Cardiac muscle cell (in vitro differentiated cells and primary cell): ENCODE data around the gene PPM1F. TPM values are rescaled to one million over a fixed set of nuclear protein-coding genes. Genes with fewer than 3 reads are reported as not detected.
A peak's percentile ranks its signal among the peaks of the same experiment; 100 is the strongest.

Experiments used
- DNase-seq, 2 donors: peaks; one replicate each; pipeline versions ENCODE4 v3.0.0 to v3.0.0-alpha.2; 2010 to 2017; ENCODE audit warnings: low read depth in 1 of 2, low spot score in 1 of 2
- H3K27ac ChIP-seq: fragments of 200-600 bp; sonication (generic); 2 replicates; pipeline ENCODE4 v1.5.1; 2016
- H3K27me3 ChIP-seq: fragments of 200-600 bp; sonication (generic); 2 replicates; pipeline ENCODE4 v1.6.0; 2016; ENCODE audit warnings: control low read depth
- H3K36me3 ChIP-seq: fragments of 200-600 bp; sonication (generic); 2 replicates; pipeline ENCODE4 v1.5.1; 2016; ENCODE audit warnings: control low read depth
- H3K4me1 ChIP-seq: fragments of 200-600 bp; sonication (generic); 2 replicates; pipeline ENCODE4 v1.8.1; 2017; ENCODE audit warnings: low read depth, mild to moderate bottlenecking, mixed run types
- H3K4me3 ChIP-seq: fragments of 200-600 bp; sonication (generic); 2 replicates; pipeline ENCODE4 v1.5.1; 2016; ENCODE audit warnings: mild to moderate bottlenecking
- H3K9me3 ChIP-seq: fragments of 200-600 bp; sonication (generic); 2 replicates; pipeline ENCODE4 v1.5.1; 2017; ENCODE audit warnings: low read depth, mild to moderate bottlenecking, control low read depth
- CTCF ChIP-seq: IDR thresholded peaks from 2 replicates; pipeline ENCODE4 v1.5.1; 2012; ENCODE audit warnings: low read depth, mild to moderate bottlenecking, low read length
- polyA plus RNA-seq: library from polyadenylated mRNA; unstranded; fragments of >200 nt; fragmentation: Nextera tagmentation; extraction: Ambion mirVana; gene quantifications from 2 replicates; pipeline ENCODE4 v1.2.1, GENCODE V29; 2016
- total RNA-seq: library from RNA; depleted of rRNA; stranded (reverse); fragments of >200 nt; gene quantifications from 2 replicates; pipeline ENCODE4 v1.2.3, GENCODE V29; 2016

The PPM1F gene
- total and polyA plus RNA-seq, 2 experiments from 2014 or later: 24.4 to 49.8 TPM

DNA sequence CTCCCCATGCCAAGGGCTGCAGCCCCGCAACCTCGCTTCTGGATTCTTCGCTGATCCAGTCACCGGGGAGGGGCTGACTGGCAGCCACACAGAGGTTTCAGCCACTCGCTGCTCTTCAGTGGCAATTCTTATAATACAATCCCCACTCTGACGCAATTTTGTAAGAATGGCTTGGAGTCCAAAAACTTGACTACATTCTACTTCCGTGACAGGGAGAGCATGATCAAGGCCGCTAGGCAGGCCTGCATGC is 14.9 kb downstream of the PPM1F start:
- no peaks in the 10 kb centered on the region for H3K9me3 ChIP-seq
- H3K4me1 ChIP-seq: no peaks in the 10 kb centered on the region
- H3K27me3 ChIP-seq: no peaks in the 10 kb centered on the region
- no peak overlapping the region for H3K4me3 ChIP-seq
- H3K27ac ChIP-seq: peak overlapping the region; percentile 91
- H3K36me3 ChIP-seq: peaks cover 5% of the 10 kb centered on the region
- no peak for TF ChIP-seq CTCF
- no peak for DNase-seq

DNA sequence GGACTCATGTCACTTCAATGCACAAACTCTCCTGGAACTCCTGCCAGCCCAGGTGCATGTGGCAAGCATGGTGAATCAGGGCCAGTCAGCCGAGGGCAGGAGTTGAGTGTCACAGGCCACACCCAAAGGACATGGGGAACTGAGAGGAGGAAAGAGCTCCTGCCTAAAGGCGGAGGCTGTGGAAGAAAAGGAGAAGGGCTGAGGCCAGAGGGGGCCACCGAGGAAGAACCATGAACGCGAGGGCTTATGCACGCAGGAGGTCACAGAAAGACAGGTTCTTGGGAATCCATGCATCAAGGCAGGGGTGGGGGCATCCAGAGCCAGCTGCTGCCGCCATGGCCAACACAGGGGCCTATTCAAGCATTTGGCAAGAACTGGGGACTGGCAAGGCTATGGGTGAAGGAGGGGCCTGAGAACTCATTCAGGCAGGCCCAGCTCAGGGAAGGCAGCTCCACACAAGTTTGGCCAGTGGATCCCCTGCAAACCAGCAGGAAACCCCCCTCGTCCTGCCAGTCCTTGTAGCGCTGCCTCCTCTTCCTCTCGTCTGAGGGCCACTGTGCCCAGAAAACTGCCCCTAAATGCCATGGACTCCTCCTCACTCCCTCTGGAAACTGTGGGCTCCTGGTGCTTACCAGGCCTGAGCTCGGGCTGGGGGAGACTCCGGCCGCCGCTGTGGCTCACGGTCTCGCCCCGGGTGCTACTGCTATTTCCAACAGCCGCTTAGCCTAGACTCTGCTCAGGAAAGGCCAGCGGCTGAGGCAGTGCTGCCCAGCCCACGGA is 15.4 kb downstream of the PPM1F start:
- Histone ChIP-seq H3K4me1 (no peaks in the 10 kb centered on the region), H3K27ac (peak overlapping the region; percentile 91), H3K27me3 (no peaks in the 10 kb centered on the region), H3K4me3 (no peak overlapping the region), H3K36me3 (peaks cover 9% of the 10 kb centered on the region), H3K9me3 (no peaks in the 10 kb centered on the region)
- DNase-seq: no peak
- no peak for TF ChIP-seq CTCF

- Histone ChIP-seq H3K4me3 (no peak overlapping the region), H3K36me3 (peaks cover 9% of the 10 kb centered on the region), H3K9me3 (no peaks in the 10 kb centered on the region), H3K27ac (no peak overlapping the region), H3K27me3 (no peaks in the 10 kb centered on the region), H3K4me1 (no peaks in the 10 kb centered on the region)
- DNase-seq: no peak
- TF ChIP-seq CTCF: no peak
Observed at GRCh38 chr22:21936151-21936775, 16.4 kb downstream of the PPM1F start.

- no peak overlapping the region for H3K27ac ChIP-seq
- DNase-seq: no peak
- no peak overlapping the region for H3K4me3 ChIP-seq
- H3K36me3 ChIP-seq: peaks cover 9% of the 10 kb centered on the region
- no peaks in the 10 kb centered on the region for H3K9me3 ChIP-seq
- H3K4me1 ChIP-seq: no peaks in the 10 kb centered on the region
- no peaks in the 10 kb centered on the region for H3K27me3 ChIP-seq
- TF ChIP-seq CTCF: no peak
Observed at GRCh38 chr22:21933910-21934309, 18.7 kb downstream of the PPM1F start.

GRCh38 chr22:21933413-21933812 is 19.2 kb downstream of the PPM1F start:
- H3K27me3 ChIP-seq: no peaks in the 10 kb centered on the region
- DNase-seq: no peak
- no peak overlapping the region for H3K4me3 ChIP-seq
- TF ChIP-seq CTCF: no peak
- H3K27ac ChIP-seq: no peak overlapping the region
- peaks cover 9% of the 10 kb centered on the region for H3K36me3 ChIP-seq
- H3K9me3 ChIP-seq: no peaks in the 10 kb centered on the region
- H3K4me1 ChIP-seq: no peaks in the 10 kb centered on the region
